WERI-Rb-1 (cell line): ENCODE data around the gene ZNF784.

Experiments used
- DNase-seq: peaks from one replicate; pipeline ENCODE4 v3.0.0-alpha.2; 2020
- H3K27ac ChIP-seq: fragments of 250-450 bp; sonication (Bioruptor Pico); 2 replicates; pipeline ENCODE4 v1.5.1; 2020; ENCODE audit warnings: mild to moderate bottlenecking, moderate library complexity
- H3K27me3 ChIP-seq: fragments of 250-450 bp; sonication (Bioruptor Pico); 2 replicates; pipeline ENCODE4 v1.5.1; 2021; ENCODE audit warnings: mild to moderate bottlenecking, low read depth, moderate library complexity; ENCODE audit not compliant: insufficient read depth, severe bottlenecking
- H3K36me3 ChIP-seq: fragments of 250-450 bp; sonication (Bioruptor Pico); 2 replicates; pipeline ENCODE4 v1.5.1; 2020; ENCODE audit warnings: mild to moderate bottlenecking, moderate library complexity
- H3K4me3 ChIP-seq: 2 replicates; pipeline ENCODE4 v1.5.1; 2011; ENCODE audit warnings: low read depth, mild to moderate bottlenecking, control low read depth, low read length
- H3K9me3 ChIP-seq: fragments of 250-450 bp; sonication (Bioruptor Pico); 2 replicates; pipeline ENCODE4 v1.5.1; 2021; ENCODE audit warnings: mild to moderate bottlenecking, moderate library complexity; ENCODE audit not compliant: severe bottlenecking
- CTCF ChIP-seq: IDR thresholded peaks from 2 replicates; pipeline ENCODE4 v1.5.1; 2011; ENCODE audit warnings: low read depth, mild to moderate bottlenecking, control low read depth, inconsistent platforms, low read length

Gene ZNF784

GRCh38 chr19:55623130-55623529 is 1.2 kb downstream of the ZNF784 start:
- Histone ChIP-seq H3K27me3 (no peaks in the 10 kb centered on the region), H3K4me3 (no peak overlapping the region), H3K36me3 (peaks cover 10% of the 10 kb centered on the region), H3K27ac (no peak overlapping the region), H3K9me3 (peaks cover 3% of the 10 kb centered on the region)
- DNase-seq: no peak
- no peak for TF ChIP-seq CTCF

- Histone ChIP-seq H3K4me3 (no peak overlapping the region), H3K27me3 (no peaks in the 10 kb centered on the region), H3K9me3 (peaks cover 3% of the 10 kb centered on the region), H3K36me3 (peaks cover 17% of the 10 kb centered on the region), H3K27ac (no peak overlapping the region)
- TF ChIP-seq CTCF: no peak
- no peak for DNase-seq
Measured at GRCh38 chr19:55622242-55622969, 2.0 kb downstream of the ZNF784 start.

- Histone ChIP-seq H3K4me3 (no peak overlapping the region), H3K27ac (no peak overlapping the region), H3K27me3 (no peaks in the 10 kb centered on the region), H3K9me3 (peaks cover 3% of the 10 kb centered on the region), H3K36me3 (peaks cover 20% of the 10 kb centered on the region)
- DNase-seq: no peak
- TF ChIP-seq CTCF: no peak
Measured at GRCh38 chr19:55621673-55622231, 2.6 kb downstream of the ZNF784 start.

- Histone ChIP-seq H3K27ac (no peak overlapping the region), H3K4me3 (no peak overlapping the region), H3K9me3 (peaks cover 3% of the 10 kb centered on the region), H3K27me3 (no peaks in the 10 kb centered on the region), H3K36me3 (peaks cover 25% of the 10 kb centered on the region)
- no peak for TF ChIP-seq CTCF
- no peak for DNase-seq
Measured at GRCh38 chr19:55621205-55621672, 3.1 kb downstream of the ZNF784 start.

- H3K27me3 ChIP-seq: no peaks in the 10 kb centered on the region
- H3K36me3 ChIP-seq: peaks cover 30% of the 10 kb centered on the region
- no peak for TF ChIP-seq CTCF
- H3K4me3 ChIP-seq: no peak overlapping the region
- peak overlapping the region; percentile 73 for H3K27ac ChIP-seq
- peaks cover 3% of the 10 kb centered on the region for H3K9me3 ChIP-seq
- no peak for DNase-seq
Measured at GRCh38 chr19:55620410-55621204, 3.8 kb downstream of the ZNF784 start.
